Left ventricle myocardium inferior (tissue), 1 donor: ENCODE data around the gene MYADML2. TPM values are rescaled to one million over a fixed set of nuclear protein-coding genes. Genes with fewer than 3 reads are reported as not detected.
"Not testable (repeated sequence)": the region's sequence is repeated elsewhere in the genome, so short reads cannot be mapped to it uniquely, and the experiment has no call there.

Source experiments
- DNase-seq: peaks from one replicate; pipeline ENCODE4 v3.0.0-alpha.2; 2020
- H3K27ac ChIP-seq: fragments of 200-600 bp; replicated peaks from 2 replicates; pipeline ENCODE4 v1.8.0; 2021
- H3K27me3 ChIP-seq: fragments of 200-600 bp; 2 replicates; pipeline ENCODE4 v1.8.0; 2021; ENCODE audit warnings: low read depth
- H3K36me3 ChIP-seq: fragments of 200-600 bp; 2 replicates; pipeline ENCODE4 v1.8.0; 2021
- H3K4me1 ChIP-seq: fragments of 200-600 bp; 2 replicates; pipeline ENCODE4 v1.8.0; 2021
- H3K4me3 ChIP-seq: fragments of 200-600 bp; 2 replicates; pipeline ENCODE4 v1.8.0; 2021; ENCODE audit warnings: mild to moderate bottlenecking, moderate library complexity
- H3K9me3 ChIP-seq: fragments of 200-600 bp; replicated peaks from 2 replicates; pipeline ENCODE4 v1.8.0; 2021
- CTCF ChIP-seq: fragments of 200-600 bp; IDR thresholded peaks from 2 replicates; pipeline ENCODE4 v1.8.0; 2021; ENCODE audit warnings: antibody characterized with exemption, mild to moderate bottlenecking, borderline replicate concordance
- intact Hi-C: fragments of 100-400 bp; cut with micrococcal nuclease; formaldehyde crosslinking; loops from one replicate; pipeline ENCODE4 v1.11.0; 2022
- total RNA-seq: library from RNA; stranded (reverse); fragmentation: NEBNext Ultra II Directional; extraction: Animal tissue kit (Norgen Biotek cat#: 25700); gene quantifications from one replicate; pipeline ENCODE4 v1.2.1, GENCODE V29; 2021
- donor health status: DM: no; HTN: yes; CAD: no; lungs with severe emphysema.

MYADML2 gene
- total RNA-seq, 1 donor from 2014 or later = 7.2 TPM

DNA sequence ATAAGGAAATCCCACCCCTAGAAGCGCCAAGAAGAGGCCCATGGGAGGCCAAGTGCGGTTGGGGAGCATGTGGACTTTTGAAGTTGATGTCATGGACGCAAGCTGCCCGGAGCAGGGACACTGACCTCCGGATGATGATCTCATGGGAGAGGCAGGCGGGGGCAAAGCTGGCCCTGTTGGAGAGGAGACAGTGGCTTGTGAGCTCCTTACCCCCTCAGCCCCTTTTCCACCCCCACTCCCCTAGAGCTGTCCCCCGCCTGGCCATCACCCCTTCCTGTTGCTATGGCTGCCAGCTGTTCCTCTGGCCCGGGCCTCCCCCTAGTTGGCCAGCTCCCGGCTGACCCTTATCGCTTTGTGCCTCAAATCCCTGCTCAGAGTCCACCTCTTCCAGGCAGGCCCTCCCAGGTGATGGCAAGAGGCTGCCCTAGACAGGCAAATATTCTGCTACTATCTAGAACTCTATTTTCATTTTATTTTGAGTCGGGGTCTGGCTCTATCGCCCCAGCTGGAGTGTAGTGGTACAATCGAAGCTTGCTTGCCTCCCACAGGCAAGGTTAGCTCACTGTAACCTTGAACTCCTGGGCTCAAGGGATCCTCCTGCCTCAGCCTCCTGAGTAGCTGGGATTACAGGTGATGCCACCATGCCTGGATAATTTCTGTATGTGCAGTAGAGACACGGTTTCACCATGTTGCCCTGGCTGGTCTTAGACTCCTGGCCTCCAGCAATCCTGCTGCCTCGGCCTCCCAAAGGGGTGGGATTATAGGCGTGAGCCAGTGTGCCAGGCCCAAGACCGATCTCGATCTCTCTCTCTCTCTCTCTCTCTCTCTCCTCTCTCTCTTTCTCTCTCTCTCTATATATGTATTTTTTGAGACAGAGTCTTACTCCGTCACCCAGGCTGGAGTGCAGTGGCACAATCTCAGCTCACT is 7.4 kb upstream of the MYADML2 start:
- intact Hi-C loops = no loop called here
- Histone ChIP-seq H3K9me3 (no peaks in the 10 kb centered on the region), H3K27me3 (peaks cover 61% of the 10 kb centered on the region), H3K36me3 (no peaks in the 10 kb centered on the region), H3K4me1 (peaks cover 4% of the 10 kb centered on the region), H3K27ac (no peak overlapping the region), H3K4me3 (no peak overlapping the region)
- no peak for TF ChIP-seq CTCF
- no peak for DNase-seq

GRCh38 chr17:81953443-81953842 is 6.4 kb upstream of the MYADML2 start:
- H3K9me3 ChIP-seq, H3K4me1 ChIP-seq, DNase-seq, H3K36me3 ChIP-seq, H3K27ac ChIP-seq, H3K4me3 ChIP-seq, intact Hi-C loops: not testable (repeated sequence)
- TF ChIP-seq CTCF = peak; percentile 19
- peaks cover 51% of the 10 kb centered on the region for H3K27me3 ChIP-seq

DNA sequence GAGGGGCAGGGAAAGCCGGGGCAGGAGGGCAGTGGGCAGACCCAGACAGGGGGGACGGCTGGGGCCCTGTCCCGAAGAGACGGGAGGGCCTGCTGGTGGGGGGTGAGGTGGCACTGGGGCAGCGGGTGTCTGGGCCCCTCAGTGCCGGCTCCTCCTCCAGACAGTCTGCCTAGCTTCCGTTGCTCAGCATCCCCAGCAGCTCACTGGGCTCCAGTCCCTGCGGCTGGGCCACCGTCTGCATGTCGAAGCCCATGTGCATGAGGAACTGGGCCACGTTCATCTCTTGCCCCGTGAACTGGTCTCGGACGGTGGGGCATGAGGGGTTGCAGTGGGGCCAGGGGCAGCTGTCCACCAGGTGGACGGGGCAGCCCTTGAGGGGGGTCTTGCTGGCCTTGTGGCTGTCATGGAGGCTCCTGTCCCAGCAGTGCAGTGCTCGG is 5.8 kb upstream of the MYADML2 start:
- Histone ChIP-seq H3K27ac (no peak overlapping the region), H3K4me1 (no peaks in the 10 kb centered on the region), H3K36me3 (no peaks in the 10 kb centered on the region), H3K4me3 (no peak overlapping the region), H3K27me3 (peaks cover 45% of the 10 kb centered on the region), H3K9me3 (no peaks in the 10 kb centered on the region)
- TF ChIP-seq CTCF = no peak
- intact Hi-C loops = no loop called here
- no peak for DNase-seq

GRCh38 chr17:81951785-81952684 is 5.0 kb upstream of the MYADML2 start:
- no peak for TF ChIP-seq CTCF
- H3K9me3 ChIP-seq = no peaks in the 10 kb centered on the region
- H3K27me3 ChIP-seq = peaks cover 37% of the 10 kb centered on the region
- no peak for DNase-seq
- H3K36me3 ChIP-seq = no peaks in the 10 kb centered on the region
- no peak overlapping the region for H3K27ac ChIP-seq
- intact Hi-C loops = no loop called here
- H3K4me1 ChIP-seq = no peaks in the 10 kb centered on the region
- no peak overlapping the region for H3K4me3 ChIP-seq

DNA sequence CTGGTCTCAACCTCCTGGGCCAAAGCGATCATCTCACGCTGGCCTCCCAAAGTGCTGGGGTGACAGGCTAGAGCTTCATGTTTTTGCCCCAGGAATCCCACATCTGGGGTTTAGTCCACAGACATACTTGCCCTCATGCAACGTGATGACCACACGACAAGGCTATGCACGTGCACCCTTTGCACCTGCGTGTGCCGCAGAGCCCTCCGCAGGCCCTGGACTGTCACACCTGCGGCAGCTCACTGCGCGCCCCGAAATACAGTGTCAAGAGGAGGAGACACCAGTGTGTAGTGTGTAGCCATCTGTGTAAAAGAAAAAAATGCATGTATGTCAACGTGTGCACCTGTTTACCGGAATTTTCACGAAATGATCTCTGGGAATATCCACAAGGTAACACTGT is 3.5 kb upstream of the MYADML2 start:
- H3K27me3 ChIP-seq = peaks cover 29% of the 10 kb centered on the region
- no peak overlapping the region for H3K27ac ChIP-seq
- H3K4me3 ChIP-seq = no peak overlapping the region
- H3K4me1 ChIP-seq = no peaks in the 10 kb centered on the region
- intact Hi-C loops = no loop called here
- no peak for DNase-seq
- H3K36me3 ChIP-seq = no peaks in the 10 kb centered on the region
- TF ChIP-seq CTCF = no peak
- no peaks in the 10 kb centered on the region for H3K9me3 ChIP-seq
